Keratinocyte (primary cell): ENCODE measurements around the gene CDCP1. TPM values are rescaled to one million over a fixed set of nuclear protein-coding genes. Genes with fewer than 3 reads are reported as not detected.

Experiments
- DNase-seq: peaks from one replicate; pipeline ENCODE4 v3.0.0-alpha.2; 2011; ENCODE audit warnings: low read depth, missing footprints, low spot score
- FAIRE-seq: peaks from 2 replicates; lab custom pipeline; 2011; peaks lifted over from hg19 to GRCh38; lab: Jason Lieb, UNC
- H2AFZ ChIP-seq: 2 replicates; pipeline ENCODE4 v1.6.0; 2012; ENCODE audit warnings: low read length, control low read depth, inconsistent platforms; ENCODE audit not compliant: control insufficient read depth
- H3K27ac ChIP-seq: 2 replicates; pipeline ENCODE4 v1.5.1; 2011; ENCODE audit warnings: low read length; ENCODE audit not compliant: control insufficient read depth, insufficient read depth
- H3K27me3 ChIP-seq: 3 replicates; pipeline ENCODE4 v1.6.0; 2011; ENCODE audit warnings: low read length; ENCODE audit not compliant: control insufficient read depth, insufficient read depth; ENCODE audit errors: extremely low read depth
- H3K36me3 ChIP-seq, 2 experiments: 2 replicates in 1 of 2; 3 replicates in 1 of 2; pipeline ENCODE4 v1.5.1; 2011; ENCODE audit warnings: low read length in 2 of 2, mild to moderate bottlenecking in 1 of 2; ENCODE audit not compliant: control insufficient read depth in 2 of 2, insufficient read depth in 2 of 2; ENCODE audit errors: extremely low read depth in 1 of 2
- H3K4me1 ChIP-seq: 3 replicates; pipeline ENCODE4 v1.5.1; 2011; ENCODE audit warnings: low read length; ENCODE audit not compliant: control insufficient read depth, insufficient read depth; ENCODE audit errors: extremely low read depth
- H3K4me2 ChIP-seq: 3 replicates; pipeline ENCODE4 v1.6.0; 2011; ENCODE audit warnings: low read depth, low read length; ENCODE audit not compliant: control insufficient read depth, insufficient read depth; ENCODE audit errors: extremely low read depth
- H3K4me3 ChIP-seq, 3 experiments: fragments of 200-600 bp in 1 of 3; sonication (generic) in 1 of 3; 2 replicates in 2 of 3; 3 replicates in 1 of 3; pipeline ENCODE4 v1.5.1; 2011 to 2016; ENCODE audit warnings: low read length in 3 of 3, mild to moderate bottlenecking in 3 of 3, control low read depth in 2 of 3, inconsistent platforms in 1 of 3, low read depth in 1 of 3, mixed read lengths in 1 of 3, mixed run types in 1 of 3, moderate library complexity in 1 of 3; ENCODE audit not compliant: control insufficient read depth in 2 of 3, insufficient read depth in 2 of 3; ENCODE audit errors: extremely low read depth in 1 of 3
- H3K79me2 ChIP-seq: 2 replicates; pipeline ENCODE4 v1.6.0; 2012; ENCODE audit warnings: low read length; ENCODE audit not compliant: control insufficient read depth, insufficient read depth
- H3K9ac ChIP-seq: 3 replicates; pipeline ENCODE4 v1.6.0; 2011; ENCODE audit warnings: low read length; ENCODE audit not compliant: control insufficient read depth, insufficient read depth; ENCODE audit errors: extremely low read depth
- H3K9me1 ChIP-seq: 3 replicates; pipeline ENCODE4 v1.6.0; 2011; ENCODE audit warnings: low read length; ENCODE audit not compliant: control insufficient read depth, insufficient read depth; ENCODE audit errors: extremely low read depth
- H3K9me3 ChIP-seq: 2 replicates; pipeline ENCODE4 v1.5.1; 2012; ENCODE audit warnings: low read depth, low read length; ENCODE audit not compliant: control insufficient read depth
- H4K20me1 ChIP-seq: 3 replicates; pipeline ENCODE4 v1.6.0; 2011; ENCODE audit warnings: low read length; ENCODE audit not compliant: control insufficient read depth, insufficient read depth; ENCODE audit errors: extremely low read depth
- EZH2 ChIP-seq: IDR thresholded peaks from one replicate; pipeline ENCODE4 v1.6.1; 2012; ENCODE audit warnings: inconsistent platforms, mild to moderate bottlenecking, low read length, moderate library complexity
- dilution Hi-C: fragments of 300-500 bp; cut with MboI; formaldehyde crosslinking; loops from one replicate; pipeline ENCODE4 v1.7.0; 2020; ENCODE audit warnings: low sequenced_read_pairs; ENCODE audit not compliant: extremely low pct_ligation_motif_present
- polyA plus RNA-seq, 5 experiments: library from polyadenylated mRNA; depleted of rRNA in 3 of 5; stranded (reverse) in 3 of 5; stranded (forward) in 1 of 5; unstranded in 1 of 5; fragments of >200 nt; gene quantifications; 1 replicate in 1 of 5; 2 replicates in 3 of 5; 3 replicates in 1 of 5; pipeline versions ENCODE4 v1.2.1 to v1.2.3, GENCODE V29; 2011 to 2012; ENCODE audit warnings: missing spikeins in 2 of 5, low read depth in 1 of 5, low replicate concordance in 1 of 5
- TF ChIP-seq, protein P1 (sequence below), 3 experiments: IDR thresholded peaks in 1 of 3; conservative IDR thresholded peaks in 1 of 3; optimal IDR thresholded peaks in 1 of 3; 2 replicates in 2 of 3; 3 replicates in 1 of 3; pipeline versions ENCODE3 to v1.5.1; 2011; ENCODE audit warnings: low read length in 3 of 3, mild to moderate bottlenecking in 3 of 3, moderate library complexity in 2 of 3, control low read depth in 1 of 3, inconsistent platforms in 1 of 3; ENCODE audit not compliant: insufficient read depth in 2 of 3; ENCODE audit errors: extremely low read depth in 1 of 3

CDCP1 gene
- polyA plus RNA-seq, 1 donor (not counting 4 experiments of a cell fraction or from before 2014, with no cell fraction given): 85.8 TPM

DNA sequence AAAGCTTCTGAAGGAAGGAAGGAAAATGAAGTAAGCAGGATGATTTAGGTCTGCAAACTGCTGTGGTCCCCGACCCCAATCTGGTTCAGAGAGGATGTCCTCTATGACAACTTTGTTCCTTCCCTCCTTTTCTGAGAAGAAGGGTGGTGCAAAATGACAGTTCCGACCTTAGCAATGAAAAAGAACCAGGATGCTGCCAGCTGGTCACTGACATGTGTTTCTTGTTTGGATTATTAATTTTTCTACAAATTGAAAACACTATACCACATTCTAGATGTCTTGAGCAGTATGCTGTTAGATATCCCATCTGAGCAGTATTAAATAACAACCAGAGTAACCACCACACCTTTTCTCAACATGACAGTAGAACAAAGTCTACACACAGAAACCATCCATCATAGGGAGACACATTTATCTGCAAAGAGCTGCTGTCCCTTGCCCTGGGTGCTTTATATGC lies 27.5 kb downstream of the CDCP1 start:
- H3K9me1 ChIP-seq: peaks cover 7% of the 10 kb centered on the region
- FAIRE-seq (no peak), DNase-seq (no peak)
- TF ChIP-seq EZH2: no peak
- TF ChIP-seq, protein P1, sequence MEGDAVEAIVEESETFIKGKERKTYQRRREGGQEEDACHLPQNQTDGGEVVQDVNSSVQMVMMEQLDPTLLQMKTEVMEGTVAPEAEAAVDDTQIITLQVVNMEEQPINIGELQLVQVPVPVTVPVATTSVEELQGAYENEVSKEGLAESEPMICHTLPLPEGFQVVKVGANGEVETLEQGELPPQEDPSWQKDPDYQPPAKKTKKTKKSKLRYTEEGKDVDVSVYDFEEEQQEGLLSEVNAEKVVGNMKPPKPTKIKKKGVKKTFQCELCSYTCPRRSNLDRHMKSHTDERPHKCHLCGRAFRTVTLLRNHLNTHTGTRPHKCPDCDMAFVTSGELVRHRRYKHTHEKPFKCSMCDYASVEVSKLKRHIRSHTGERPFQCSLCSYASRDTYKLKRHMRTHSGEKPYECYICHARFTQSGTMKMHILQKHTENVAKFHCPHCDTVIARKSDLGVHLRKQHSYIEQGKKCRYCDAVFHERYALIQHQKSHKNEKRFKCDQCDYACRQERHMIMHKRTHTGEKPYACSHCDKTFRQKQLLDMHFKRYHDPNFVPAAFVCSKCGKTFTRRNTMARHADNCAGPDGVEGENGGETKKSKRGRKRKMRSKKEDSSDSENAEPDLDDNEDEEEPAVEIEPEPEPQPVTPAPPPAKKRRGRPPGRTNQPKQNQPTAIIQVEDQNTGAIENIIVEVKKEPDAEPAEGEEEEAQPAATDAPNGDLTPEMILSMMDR (optimal IDR thresholded peaks at IDR 0.05 in 1 of 3, IDR thresholded peaks at IDR 0.05 in 1 of 3, conservative IDR thresholded peaks at IDR 0.05 in 1 of 3; ENCODE audit: extremely low read depth in 1 of 3, insufficient read depth in 2 of 3, low read length in 3 of 3): no peak
- H3K27me3 ChIP-seq: no peaks in the 10 kb centered on the region
- no peak overlapping the region for H2AFZ ChIP-seq
- H3K4me1 ChIP-seq: peaks cover 49% of the 10 kb centered on the region
- H3K36me3 ChIP-seq: peaks cover 14 to 47% of the 10 kb centered on the region in 2 experiments
- no peak overlapping the region for H3K9ac ChIP-seq
- no peak overlapping the region for H3K27ac ChIP-seq
- H3K4me3 ChIP-seq: no peak overlapping the region
- peaks cover 5% of the 10 kb centered on the region for H4K20me1 ChIP-seq
- dilution Hi-C loops: no loop called here
- no peak overlapping the region for H3K4me2 ChIP-seq
- peaks cover 60% of the 10 kb centered on the region for H3K79me2 ChIP-seq
- H3K9me3 ChIP-seq: no peaks in the 10 kb centered on the region

DNA sequence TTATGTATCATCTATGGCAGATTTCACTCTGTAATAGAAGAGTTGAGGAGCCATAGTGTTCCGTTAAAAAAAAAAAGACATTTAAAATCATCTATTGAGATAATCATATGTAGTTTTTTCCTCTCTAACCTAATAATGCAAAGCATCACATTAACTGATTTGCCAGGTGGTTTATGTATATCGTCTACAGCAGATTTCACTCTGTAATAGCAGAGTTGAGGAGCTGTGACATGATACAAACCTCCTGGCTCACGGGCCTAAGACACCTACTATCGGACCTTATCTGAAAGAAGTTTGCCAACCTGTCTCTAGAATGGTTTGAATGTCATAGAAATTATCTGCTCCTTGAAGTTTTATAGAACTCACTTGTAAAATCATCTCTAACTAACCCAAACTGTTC lies 29.8 kb downstream of the CDCP1 start:
- peaks cover 68% of the 10 kb centered on the region for H3K79me2 ChIP-seq
- peaks cover 24 to 68% of the 10 kb centered on the region in 2 experiments for H3K36me3 ChIP-seq
- FAIRE-seq: no peak

More for the DNA sequence above, 29.8 kb downstream of the CDCP1 start:
- H3K9me3 ChIP-seq: no peaks in the 10 kb centered on the region
- no peak overlapping the region for H3K27ac ChIP-seq
- DNase-seq: no peak
- no peak overlapping the region for H3K4me2 ChIP-seq
- H3K27me3 ChIP-seq: no peaks in the 10 kb centered on the region
- H3K9ac ChIP-seq: no peak overlapping the region
- no peak overlapping the region for H2AFZ ChIP-seq
- peaks cover 5% of the 10 kb centered on the region for H4K20me1 ChIP-seq
- H3K9me1 ChIP-seq: peaks cover 7% of the 10 kb centered on the region
- TF ChIP-seq EZH2: no peak
- TF ChIP-seq, protein P1 (optimal IDR thresholded peaks at IDR 0.05 in 1 of 3, IDR thresholded peaks at IDR 0.05 in 1 of 3, conservative IDR thresholded peaks at IDR 0.05 in 1 of 3; ENCODE audit: extremely low read depth in 1 of 3, insufficient read depth in 2 of 3, low read length in 3 of 3): no peak
- dilution Hi-C loops: no loop called here
- no peak overlapping the region for H3K4me3 ChIP-seq
- peaks cover 27% of the 10 kb centered on the region for H3K4me1 ChIP-seq
